Testis (tissue), 3 donors: ENCODE measurements around the gene LDAH. TPM values are rescaled to one million over a fixed set of nuclear protein-coding genes. Genes with fewer than 3 reads are reported as not detected.
A peak's percentile ranks its signal among the peaks of the same experiment; 100 is the strongest.

Experiments
- DNase-seq: peaks from one replicate; pipeline ENCODE4 v3.0.0-alpha.2; 2019
- H3K27ac ChIP-seq, 2 donors: fragments of 200-600 bp; sonication (generic); one replicate each; pipeline ENCODE4 v1.5.1; 2019
- H3K27me3 ChIP-seq: fragments of 200-600 bp; sonication (generic); one replicate; pipeline ENCODE4 v1.5.1; 2019
- H3K36me3 ChIP-seq: fragments of 200-600 bp; sonication (generic); one replicate; pipeline ENCODE4 v1.5.1; 2017; ENCODE audit warnings: low read depth; ENCODE audit errors: missing control alignments
- H3K4me1 ChIP-seq: fragments of 200-600 bp; sonication (generic); one replicate; pipeline ENCODE4 v1.5.1; 2019
- H3K4me3 ChIP-seq, 2 donors: fragments of 200-600 bp; sonication (generic); one replicate each; pipeline ENCODE4 v1.5.1; 2017 to 2019
- H3K9me3 ChIP-seq: fragments of 200-600 bp; sonication (generic); one replicate; pipeline ENCODE4 v1.5.1; 2017
- POLR2A ChIP-seq: fragments of 450-650 bp; IDR thresholded peaks from one replicate; pipeline ENCODE4 v1.6.1; 2017; ENCODE audit warnings: antibody characterized with exemption, mild to moderate bottlenecking, moderate library complexity
- WGBS, 2 donors: methylation state at CpG; one replicate each; pipeline ENCODE4 v1.1.5; 2018; 5-methylcytosine and 5-hydroxymethylcytosine counted together
- intact Hi-C: fragments of 100-400 bp; cut with DNase I; formaldehyde crosslinking; loops from one replicate; pipeline ENCODE4 v1.15.1; 2023; ENCODE audit warnings: low total_unique reads
- polyA plus RNA-seq: library from polyadenylated mRNA; stranded (reverse); fragments of 350-450 nt; fragmentation: Illumina TruSeq; extraction: RNeasy Lipid Tissue Mini Kit (QIAGEN cat#74804); gene quantifications from one replicate; pipeline ENCODE4 v1.2.3, GENCODE V29; 2014; ENCODE audit warnings: low read depth, low replicate concordance; ENCODE audit not compliant: insufficient read depth
- total RNA-seq, 2 donors: library from RNA; depleted of rRNA; stranded (reverse); fragments of >200 nt; gene quantifications; one replicate each; pipeline ENCODE4 v1.2.3, GENCODE V29; 2016
- TF ChIP-seq, protein P1 (sequence below), 3 experiments: fragments of 450-650 bp in 2 of 3; fragments of 200-600 bp in 1 of 3; sonication (generic) in 1 of 3; IDR thresholded peaks; one replicate each; pipeline ENCODE4 v1.5.1; 2016 to 2019; ENCODE audit warnings: antibody characterized with exemption in 3 of 3, mild to moderate bottlenecking in 2 of 3, moderate library complexity in 1 of 3

The LDAH gene
- total and polyA plus RNA-seq, 3 donors from 2014 or later, result 9.3 to 19.4 (median 12.7) TPM

DNA sequence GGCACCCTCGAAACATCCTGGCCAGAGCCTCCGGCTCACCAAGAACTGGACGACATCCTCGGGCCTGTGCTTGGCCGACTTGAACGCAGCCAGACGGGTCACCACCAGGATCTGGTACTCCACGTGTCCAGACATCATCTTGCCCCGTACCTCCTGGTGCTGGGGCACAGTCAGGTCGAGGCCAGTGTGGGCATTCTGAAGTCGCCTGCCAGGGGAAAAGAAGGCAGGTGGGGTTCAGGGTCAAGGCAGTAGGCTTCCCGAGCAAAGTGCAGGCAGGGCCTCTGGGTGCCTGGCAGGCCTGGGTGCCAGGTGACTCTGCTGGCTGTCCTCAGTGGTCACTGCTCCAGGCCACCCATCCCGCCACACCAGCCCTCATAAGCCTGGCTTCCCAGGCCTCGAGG, 177.6 kb downstream of the LDAH start:
- H3K36me3 ChIP-seq, result no peaks in the 10 kb centered on the region
- intact Hi-C loops, result no loop called here

DNA sequence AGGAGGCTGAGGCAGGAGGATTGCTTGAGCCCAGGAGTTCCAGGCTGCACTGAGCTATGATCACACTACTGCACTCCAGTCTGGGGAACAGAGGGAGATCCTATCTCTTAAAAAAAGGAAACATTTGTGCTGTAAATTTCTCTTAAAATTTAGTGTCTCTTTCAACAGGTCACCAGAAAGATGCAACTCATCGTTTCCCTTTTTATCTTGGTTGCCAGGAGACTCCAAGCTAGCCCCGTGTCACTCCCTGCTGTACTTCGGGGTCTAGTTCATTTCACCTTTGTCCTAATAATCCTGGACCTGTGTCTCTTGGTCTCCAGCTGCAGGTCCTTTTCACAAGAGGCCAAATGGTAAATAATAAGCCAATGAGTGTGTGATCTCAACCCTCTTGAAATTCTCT, 179.1 kb downstream of the LDAH start:
- 64 to 75% methylated on average over 3 of the region's 3 CpGs for WGBS, 2 donors
- no peak overlapping the region for H3K27ac ChIP-seq
- H3K4me3 ChIP-seq, result no peak overlapping the region
- no peaks in the 10 kb centered on the region for H3K27me3 ChIP-seq
- no peaks in the 10 kb centered on the region for H3K9me3 ChIP-seq
- H3K4me1 ChIP-seq, result peaks cover 7% of the 10 kb centered on the region
- intact Hi-C loops, result no loop called here
- no peak for TF ChIP-seq POLR2A
- TF ChIP-seq, protein P1, sequence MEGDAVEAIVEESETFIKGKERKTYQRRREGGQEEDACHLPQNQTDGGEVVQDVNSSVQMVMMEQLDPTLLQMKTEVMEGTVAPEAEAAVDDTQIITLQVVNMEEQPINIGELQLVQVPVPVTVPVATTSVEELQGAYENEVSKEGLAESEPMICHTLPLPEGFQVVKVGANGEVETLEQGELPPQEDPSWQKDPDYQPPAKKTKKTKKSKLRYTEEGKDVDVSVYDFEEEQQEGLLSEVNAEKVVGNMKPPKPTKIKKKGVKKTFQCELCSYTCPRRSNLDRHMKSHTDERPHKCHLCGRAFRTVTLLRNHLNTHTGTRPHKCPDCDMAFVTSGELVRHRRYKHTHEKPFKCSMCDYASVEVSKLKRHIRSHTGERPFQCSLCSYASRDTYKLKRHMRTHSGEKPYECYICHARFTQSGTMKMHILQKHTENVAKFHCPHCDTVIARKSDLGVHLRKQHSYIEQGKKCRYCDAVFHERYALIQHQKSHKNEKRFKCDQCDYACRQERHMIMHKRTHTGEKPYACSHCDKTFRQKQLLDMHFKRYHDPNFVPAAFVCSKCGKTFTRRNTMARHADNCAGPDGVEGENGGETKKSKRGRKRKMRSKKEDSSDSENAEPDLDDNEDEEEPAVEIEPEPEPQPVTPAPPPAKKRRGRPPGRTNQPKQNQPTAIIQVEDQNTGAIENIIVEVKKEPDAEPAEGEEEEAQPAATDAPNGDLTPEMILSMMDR (IDR thresholded peaks at IDR 0.05), result no peak
- DNase-seq, result no peak
- no peaks in the 10 kb centered on the region for H3K36me3 ChIP-seq

More for the DNA sequence above, 177.6 kb downstream of the LDAH start:
- Histone ChIP-seq H3K4me3 (no peak overlapping the region), H3K4me1 (peaks cover 19% of the 10 kb centered on the region), H3K9me3 (no peaks in the 10 kb centered on the region), H3K27me3 (no peaks in the 10 kb centered on the region), H3K27ac (no peak overlapping the region)
- no peak for DNase-seq
- WGBS, 2 donors, result 89% methylated on average over 14 of the region's 14 CpGs; no CpG with 5 or more reads in 1 of the 2 donors
- TF ChIP-seq, protein P1 (IDR thresholded peaks at IDR 0.05), result no peak
- no peak for TF ChIP-seq POLR2A

DNA sequence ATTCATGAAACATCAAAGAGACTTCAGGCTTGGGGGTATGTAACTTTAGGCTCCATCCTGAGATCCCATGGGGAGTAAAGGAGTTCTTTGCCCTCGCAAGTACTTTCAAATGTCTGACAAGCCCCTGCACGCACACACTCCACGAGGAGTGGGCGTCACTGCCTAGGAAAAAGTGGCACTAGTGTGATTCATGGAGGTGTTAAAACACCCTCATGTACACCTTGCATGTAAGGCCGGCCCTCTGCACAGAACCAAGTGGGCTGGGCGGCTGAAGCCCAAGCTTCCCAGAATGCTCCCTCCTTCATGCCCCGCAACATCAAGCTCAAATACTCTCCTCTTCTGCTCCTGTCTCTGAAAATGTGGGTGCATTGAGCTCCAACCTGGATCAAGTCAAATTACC, 179.8 kb downstream of the LDAH start:
- intact Hi-C loops, result no loop called here
- WGBS, 2 donors, result 89 to 94% methylated on average over 7 of the region's 7 CpGs
- no peaks in the 10 kb centered on the region for H3K9me3 ChIP-seq
- no peaks in the 10 kb centered on the region for H3K36me3 ChIP-seq
- DNase-seq, result no peak
- H3K4me3 ChIP-seq, result no peak overlapping the region
- H3K4me1 ChIP-seq, result peaks cover 7% of the 10 kb centered on the region
- no peaks in the 10 kb centered on the region for H3K27me3 ChIP-seq
- TF ChIP-seq, protein P1 (IDR thresholded peaks at IDR 0.05), result no peak
- no peak for TF ChIP-seq POLR2A
- no peak overlapping the region for H3K27ac ChIP-seq

DNA sequence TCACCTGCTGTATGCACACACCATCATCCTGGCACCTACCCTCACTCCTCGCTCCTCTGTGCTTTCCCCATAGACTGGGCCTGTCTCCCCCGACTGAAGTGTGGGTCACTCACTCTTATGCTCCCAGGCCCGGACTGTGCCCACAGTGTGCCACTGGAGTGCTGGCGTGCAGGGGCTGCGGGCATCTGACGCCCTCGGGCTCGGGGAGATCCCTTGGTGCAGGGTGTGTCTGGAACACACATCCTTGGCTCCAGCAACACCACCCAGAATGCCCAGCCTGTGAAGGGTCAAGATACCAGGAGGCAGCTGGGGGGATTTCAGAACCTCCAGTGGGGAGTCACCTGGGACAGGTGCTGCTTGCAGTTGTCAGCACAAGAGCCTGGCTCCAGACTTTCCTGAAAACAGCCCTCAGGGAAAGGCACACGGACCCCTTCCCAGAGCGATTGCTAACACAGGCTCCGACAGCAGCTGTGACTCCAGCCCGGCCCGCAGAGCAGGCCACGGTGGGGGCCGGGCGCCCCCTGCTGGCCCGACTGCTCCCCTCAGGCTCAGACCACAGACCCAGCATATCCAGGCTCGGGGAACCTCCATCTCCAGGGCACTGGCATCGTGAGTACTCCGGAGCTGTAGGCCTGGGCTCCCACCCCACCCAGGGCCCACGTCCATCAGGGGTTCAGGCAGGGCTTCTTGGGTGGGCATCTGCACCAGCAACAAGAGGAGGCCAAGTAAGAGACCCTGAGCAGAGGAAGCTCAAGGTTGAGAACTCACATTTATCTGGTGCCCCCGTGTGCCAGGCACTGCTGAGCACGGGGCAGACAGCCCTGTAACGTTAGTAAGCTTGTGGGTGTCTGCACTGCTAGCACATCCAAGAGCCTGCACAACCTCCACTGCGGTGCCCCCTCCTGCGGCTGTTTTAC, 180.6 kb downstream of the LDAH start:
- Histone ChIP-seq H3K4me3 (no peak overlapping the region), H3K36me3 (no peaks in the 10 kb centered on the region), H3K27me3 (no peaks in the 10 kb centered on the region), H3K27ac (no peak overlapping the region), H3K9me3 (no peaks in the 10 kb centered on the region), H3K4me1 (peaks cover 7% of the 10 kb centered on the region)
- intact Hi-C loops, result no loop called here
- 44 to 97% methylated on average over 4 to 26 of the region's 26 CpGs for WGBS, 2 donors
- DNase-seq, result peak; percentile 86
- TF ChIP-seq POLR2A, result no peak
- TF ChIP-seq, protein P1 (IDR thresholded peaks at IDR 0.05), result peak; percentile 83 to 93 (median 93)
